GM19193 (cell line): ENCODE data around the gene ANKK1.

ENCODE experiments used
- POLR2A ChIP-seq: IDR thresholded peaks from 4 replicates; pipeline ENCODE4 v1.6.1; 2011; ENCODE audit not compliant: insufficient read depth, insufficient read length; ENCODE audit errors: extremely low read depth

The ANKK1 gene, protein sequence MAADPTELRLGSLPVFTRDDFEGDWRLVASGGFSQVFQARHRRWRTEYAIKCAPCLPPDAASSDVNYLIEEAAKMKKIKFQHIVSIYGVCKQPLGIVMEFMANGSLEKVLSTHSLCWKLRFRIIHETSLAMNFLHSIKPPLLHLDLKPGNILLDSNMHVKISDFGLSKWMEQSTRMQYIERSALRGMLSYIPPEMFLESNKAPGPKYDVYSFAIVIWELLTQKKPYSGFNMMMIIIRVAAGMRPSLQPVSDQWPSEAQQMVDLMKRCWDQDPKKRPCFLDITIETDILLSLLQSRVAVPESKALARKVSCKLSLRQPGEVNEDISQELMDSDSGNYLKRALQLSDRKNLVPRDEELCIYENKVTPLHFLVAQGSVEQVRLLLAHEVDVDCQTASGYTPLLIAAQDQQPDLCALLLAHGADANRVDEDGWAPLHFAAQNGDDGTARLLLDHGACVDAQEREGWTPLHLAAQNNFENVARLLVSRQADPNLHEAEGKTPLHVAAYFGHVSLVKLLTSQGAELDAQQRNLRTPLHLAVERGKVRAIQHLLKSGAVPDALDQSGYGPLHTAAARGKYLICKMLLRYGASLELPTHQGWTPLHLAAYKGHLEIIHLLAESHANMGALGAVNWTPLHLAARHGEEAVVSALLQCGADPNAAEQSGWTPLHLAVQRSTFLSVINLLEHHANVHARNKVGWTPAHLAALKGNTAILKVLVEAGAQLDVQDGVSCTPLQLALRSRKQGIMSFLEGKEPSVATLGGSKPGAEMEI

DNA sequence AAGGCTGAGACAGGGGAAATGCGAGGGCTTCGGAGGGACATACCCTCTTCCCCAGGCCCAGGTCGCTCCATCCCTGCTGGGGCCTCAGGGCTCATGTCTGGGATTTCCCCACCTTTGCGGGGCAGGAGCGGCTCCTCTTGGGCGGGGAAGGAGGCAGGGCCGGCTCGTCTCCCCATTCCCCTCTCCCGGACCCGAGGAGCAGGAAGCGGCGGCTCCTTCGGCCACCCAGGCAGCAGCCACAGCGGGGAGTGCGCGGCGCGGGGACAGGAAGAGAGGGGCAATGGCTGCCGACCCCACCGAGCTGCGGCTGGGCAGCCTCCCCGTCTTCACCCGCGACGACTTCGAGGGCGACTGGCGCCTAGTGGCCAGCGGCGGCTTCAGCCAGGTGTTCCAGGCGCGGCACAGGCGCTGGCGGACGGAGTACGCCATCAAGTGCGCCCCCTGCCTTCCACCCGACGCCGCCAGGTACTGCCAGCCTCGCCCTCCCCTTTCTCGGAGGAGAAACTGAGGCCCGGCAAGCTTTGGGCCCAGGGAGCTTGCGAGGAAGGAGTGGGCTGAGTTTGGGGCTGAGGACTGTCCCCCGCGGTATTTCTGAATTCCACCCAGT, at the start of gene ANKK1:
TSS of gene ANKK1 (plus strand) at position 175 of the 607 bp plus-strand sequence. CDS start at position 281, 106 bp downstream.
- TF ChIP-seq POLR2A: no peak

DNA sequence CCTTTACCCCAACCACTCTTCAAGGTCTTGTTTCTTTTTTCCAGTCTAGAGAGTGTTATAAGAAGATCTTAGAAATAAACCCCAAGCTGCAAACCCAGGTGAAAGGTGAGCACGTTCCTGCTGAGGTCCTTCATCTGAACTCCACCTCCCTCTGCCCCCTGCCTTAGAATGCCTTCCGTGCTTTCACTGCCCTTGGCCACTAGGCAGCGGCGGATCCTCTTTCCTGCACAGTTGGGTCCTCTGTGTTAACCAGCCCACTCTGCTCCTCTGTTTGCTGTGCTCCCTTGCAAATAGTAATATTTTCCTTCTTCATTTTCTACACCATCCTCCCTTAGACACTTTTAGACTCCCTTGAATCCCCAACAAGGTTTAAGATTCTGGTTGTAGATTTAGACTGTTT, 48.8 kb upstream of the ANKK1 start:
- TF ChIP-seq POLR2A: no peak

DNA sequence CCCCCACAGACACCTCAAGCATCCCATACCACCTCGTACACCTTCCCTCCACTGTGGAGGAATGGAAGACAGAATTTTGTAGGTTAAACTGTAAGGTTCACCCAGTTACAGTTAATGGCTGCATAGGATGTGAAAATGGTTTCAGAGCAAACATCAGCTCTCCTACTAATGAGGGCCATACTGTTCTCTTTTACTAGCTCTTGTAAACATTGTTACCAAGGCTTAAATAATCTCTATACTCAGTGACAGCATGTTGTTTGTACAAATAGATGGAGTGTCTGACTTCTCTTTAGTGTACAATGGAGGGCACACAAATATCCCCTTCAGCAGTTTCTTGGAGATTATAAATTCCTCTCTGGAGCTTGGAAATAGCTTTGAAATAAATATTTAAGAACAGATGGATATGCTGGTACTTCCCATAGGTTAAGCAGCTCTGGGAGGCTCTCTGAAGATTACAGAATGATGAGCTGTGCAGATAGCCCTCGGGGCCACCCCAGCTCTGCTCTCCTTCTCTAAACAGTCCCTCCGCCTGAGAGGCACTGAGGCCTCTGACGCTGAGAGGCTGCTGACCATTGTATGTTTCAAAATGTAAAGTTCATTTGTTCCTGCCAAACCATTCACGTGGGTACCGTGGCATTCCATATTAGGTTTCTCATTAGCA, 47.5 kb upstream of the ANKK1 start:
- no peak for TF ChIP-seq POLR2A

DNA sequence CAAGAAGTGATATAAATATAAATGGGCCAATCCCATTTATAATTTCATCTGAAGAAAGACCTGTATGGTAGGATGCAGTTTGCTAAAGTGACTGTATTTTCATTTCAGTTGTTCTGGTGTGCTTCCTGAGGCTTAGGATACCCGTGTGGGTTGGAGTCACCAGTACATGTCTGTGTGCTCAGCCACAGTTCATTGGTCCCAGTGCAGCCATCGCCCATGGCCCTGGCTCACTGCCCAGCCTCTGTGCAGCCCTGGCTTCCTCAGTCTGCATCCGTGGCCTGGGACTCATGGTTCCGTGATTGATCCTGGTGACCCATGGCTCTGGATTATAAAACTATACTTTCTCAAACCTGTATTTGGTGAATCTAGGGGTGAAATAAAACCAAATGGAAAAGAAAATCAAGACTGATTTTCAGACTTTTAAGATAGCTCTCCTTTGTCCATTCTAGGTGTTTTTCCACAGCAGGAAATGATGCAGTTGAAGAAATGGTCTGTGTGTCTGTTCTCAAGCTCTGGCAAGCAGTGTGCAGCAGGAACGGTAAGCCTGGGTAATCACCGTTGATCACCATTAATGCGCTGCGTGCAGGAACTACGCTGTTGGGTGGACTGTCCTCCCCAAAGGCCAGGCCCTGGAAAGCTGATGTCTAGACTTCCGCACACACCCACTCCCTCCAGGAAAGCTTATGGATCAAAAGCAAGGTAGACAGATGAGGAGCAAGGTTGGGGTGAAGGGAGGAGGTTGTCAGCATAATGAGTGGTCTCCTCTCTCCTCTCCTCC, 46.0 kb upstream of the ANKK1 start:
- TF ChIP-seq POLR2A: no peak

DNA sequence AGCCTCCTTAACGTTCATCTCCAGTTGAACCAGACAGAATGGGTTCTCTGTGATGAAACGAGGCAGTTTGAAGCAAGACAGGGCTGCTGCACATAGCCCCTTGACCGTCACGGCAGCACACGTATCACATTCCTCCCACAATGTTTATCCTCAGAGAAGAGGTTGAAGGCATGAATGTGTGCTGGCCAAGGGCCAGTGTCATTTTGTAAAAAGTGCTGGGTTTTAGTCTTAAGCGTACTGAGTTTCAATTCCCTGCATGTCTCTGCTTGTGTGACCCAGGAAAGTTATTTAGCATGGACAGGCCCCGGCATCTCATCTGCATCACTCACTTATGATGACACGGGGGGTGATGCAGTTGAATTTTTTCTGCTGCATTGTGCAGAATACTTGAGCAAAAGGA, 41.6 kb upstream of the ANKK1 start:
- no peak for TF ChIP-seq POLR2A

DNA sequence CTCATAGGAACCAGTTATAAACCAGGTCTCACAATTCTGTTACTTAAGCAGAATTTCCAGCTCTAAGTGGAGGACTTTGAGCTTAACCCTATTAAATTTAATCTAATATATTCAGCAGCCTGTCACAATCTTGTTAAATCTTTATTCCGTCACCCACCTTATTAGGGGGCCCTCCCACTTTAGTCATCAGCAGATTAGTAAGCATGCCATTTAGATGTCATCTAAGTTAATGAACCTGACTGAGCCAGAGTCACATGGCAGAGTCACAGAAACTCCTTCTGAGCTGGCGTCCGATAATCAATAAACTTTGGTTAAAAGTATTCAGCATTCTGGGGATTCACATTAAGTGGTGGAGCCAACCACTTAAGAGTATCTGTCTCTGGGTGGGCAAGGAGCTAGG, 38.1 kb upstream of the ANKK1 start:
- no peak for TF ChIP-seq POLR2A

DNA sequence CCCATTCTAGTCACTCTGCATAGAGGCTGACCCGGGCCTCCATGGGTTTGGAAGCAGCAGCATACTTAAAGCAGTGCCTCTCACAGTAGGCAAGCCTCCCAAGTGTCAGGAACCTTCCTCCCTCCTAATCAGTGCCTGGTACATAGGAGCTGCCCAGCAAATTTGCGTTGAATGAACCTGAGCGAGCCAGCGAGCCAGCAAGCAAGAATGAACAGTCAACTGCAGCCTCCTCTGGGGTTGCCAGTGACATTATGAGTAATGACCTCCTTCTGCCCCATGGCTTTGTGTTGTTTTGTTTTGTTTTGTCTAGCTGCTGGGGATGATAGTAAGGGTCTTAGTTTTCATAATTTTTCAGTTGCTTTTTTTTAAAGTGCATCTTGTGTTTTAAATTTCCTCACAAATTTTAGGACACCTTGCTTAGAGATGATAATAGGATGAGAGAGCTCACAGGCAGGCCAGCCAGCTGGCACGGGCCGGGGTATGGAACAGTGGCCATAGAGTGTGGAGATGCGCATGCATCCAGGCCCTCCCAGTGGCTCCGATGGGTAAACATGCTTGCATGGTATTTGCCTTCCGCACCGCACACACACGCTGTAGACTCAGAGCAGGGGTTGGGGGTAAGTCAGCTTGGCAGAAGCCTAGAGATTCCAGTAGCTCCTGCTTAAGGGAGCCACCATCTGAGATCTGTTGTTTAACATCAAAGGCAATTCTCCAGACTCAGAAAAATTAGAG, 37.1 kb upstream of the ANKK1 start:
- no peak for TF ChIP-seq POLR2A

DNA sequence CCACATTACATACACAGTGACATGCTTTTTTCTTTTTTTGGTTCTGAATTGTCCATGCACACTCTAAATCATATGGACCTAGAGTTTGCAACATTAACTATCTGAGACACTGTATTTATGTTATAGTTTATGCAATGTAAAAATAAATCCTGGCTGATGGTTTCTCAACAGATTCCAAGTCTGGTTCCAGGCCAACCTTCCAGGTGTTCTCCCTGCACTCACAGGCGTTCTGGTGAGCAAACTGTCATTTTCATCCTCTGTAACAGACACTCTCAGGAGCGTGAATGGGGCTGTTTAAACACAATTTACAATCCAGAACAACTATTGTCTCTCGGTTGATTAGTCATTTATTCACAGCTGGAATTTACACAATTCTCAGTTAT, 36.5 kb upstream of the ANKK1 start:
- no peak for TF ChIP-seq POLR2A

DNA sequence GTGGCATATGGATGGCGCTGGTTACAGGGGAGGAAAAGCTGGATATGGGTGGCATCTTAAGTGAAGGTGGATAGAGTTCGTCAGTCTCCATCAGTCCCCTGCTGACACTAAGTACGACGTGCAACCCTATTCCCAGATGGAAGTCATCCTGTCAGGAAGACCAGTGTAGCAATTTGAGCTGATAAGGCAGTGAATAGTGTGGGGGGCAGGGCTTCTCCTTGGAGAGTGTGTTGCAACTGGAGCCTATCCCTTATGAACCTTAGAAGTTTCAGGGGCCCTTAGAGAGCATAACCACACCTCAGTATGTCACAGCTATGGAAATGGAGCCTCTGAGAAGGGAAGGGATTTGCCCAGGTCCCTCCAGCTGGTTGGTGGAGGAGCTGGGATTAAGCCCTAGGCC, 36.1 kb upstream of the ANKK1 start:
- TF ChIP-seq POLR2A: no peak

DNA sequence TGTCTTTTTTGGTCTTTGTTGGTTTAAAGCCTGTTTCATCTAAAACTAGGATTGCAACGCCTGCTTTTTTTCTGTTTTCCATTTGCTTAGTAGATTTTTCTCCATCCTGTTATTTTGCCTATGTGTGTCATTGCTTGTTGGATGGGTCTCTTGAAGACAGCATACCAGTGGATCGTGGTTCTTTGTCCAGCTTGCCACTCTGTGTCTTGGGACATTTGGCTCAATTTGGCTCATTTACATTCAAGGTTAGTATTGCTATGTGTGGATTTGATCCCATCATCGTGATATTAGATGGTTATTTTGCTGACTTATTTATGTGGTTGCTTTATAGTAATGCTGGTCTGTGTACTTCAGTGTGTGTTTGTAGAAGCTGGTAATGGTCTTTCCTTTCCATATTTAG, 31.4 kb upstream of the ANKK1 start:
- TF ChIP-seq POLR2A: no peak

DNA sequence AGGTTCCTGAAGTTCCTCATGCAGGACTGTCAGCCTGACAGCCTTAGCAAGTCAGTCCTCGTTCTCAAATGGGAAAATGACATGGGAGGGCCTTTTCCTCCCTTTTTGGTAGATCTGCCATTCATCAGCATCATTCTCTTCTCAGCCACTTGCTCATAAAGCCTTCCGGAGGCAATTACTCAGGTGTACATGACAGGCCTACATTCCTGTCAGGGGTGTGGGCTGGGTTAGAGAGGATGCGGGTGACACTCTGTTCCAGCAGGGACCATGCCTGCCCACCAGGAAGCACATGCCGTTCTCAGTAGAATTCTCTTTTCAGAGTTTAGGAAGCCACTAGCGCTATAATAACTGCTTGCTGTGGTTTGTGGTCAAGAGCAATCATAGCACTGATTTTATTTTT, 24.2 kb upstream of the ANKK1 start:
- TF ChIP-seq POLR2A: no peak

DNA sequence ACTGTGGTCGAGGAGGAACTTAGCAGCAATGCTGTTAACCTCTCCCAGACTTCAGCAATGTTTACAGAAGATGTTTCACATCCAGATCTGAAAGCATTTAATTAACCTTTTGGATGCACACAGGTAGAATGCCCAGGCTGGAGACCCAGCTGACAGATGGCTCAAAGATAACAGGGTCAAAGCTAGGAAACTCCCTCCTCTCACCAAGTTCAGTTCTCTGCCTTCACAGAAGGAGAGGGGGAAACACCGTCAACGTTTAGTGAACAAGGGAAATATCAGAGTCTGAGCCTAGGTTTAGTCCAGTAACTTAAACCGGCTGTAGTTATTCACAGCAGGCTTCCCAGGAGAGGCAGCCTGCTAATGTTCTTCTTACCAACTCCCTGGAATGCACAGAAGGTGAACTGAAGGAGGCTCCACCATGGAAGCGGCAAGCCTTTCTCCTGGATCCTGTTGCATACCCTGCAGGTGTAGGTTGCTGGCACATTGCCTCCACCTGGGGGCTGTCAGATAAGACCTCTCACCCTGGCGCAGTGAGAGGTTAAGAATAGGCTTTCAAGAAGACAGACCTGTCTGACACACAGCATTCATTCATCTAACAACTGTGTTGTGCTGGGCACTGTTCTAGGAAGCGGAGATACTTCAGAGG, 23.5 kb upstream of the ANKK1 start:
- no peak for TF ChIP-seq POLR2A

DNA sequence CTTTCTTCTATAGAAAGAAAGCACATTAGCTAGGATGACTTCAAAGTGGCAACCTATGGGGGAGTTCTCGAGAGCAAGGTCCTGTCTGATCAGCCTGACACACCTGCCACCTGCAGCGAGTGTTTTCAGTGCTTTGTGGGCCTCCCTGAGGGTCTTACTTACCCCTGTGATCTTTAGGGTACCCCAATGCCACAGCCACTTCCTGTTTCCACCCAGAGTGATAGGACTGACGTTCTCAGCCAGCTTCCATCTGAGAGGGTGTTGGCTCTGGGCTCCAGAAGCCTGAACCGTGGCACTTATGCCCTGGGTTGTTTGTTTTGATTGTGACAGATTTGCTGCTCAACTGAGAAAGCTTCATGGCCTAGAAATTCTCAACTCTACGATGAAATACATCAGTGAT, 21.7 kb upstream of the ANKK1 start:
- TF ChIP-seq POLR2A: no peak

DNA sequence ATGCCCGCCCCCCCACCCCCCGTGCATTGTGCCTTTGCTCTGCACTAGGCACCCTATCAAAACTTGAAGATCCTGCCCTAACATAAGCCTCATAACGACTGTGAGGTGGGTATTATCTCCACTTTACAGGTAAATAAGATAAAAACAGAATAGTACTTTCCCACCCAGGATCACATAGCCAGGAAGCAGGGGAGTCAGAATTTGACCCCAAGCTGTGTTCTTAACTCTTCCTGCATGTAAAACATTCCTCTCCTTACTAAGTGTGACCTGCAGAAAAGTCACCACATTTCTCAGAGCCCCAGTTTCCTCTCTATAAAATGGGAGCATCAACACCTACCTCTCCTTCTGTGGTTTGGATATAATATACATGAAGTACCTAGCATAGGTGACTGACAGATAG, 18.2 kb upstream of the ANKK1 start:
- no peak for TF ChIP-seq POLR2A

DNA sequence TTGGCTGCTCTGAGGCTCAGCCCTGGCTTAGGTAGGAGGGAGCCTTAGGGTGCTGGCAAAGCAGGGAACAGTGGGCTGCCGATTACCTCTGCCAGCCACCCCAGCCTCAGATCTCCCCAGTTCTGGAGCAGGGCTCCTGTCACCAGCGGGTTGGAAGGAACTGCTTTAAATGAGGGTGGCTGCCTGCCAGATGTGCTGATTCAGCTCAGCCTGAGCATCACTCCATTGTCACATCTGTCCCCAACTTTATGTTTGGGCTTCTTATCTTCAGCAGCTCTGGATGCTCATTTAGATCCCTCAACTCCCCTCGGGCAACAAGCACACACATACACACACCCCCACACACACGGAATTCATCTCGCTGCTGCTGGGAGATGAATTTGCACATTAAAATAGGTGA, 16.9 kb upstream of the ANKK1 start:
- TF ChIP-seq POLR2A: no peak
